22Rv1 (cell line): ENCODE results near the gene GLOD5.

Source experiments
- H3K27ac ChIP-seq: fragments of 450-650 bp; 2 replicates; pipeline ENCODE4 v1.5.1; 2017
- ZFX ChIP-seq: fragments of 450-650 bp; IDR thresholded peaks from 2 replicates; pipeline ENCODE4 v1.6.1; 2017; ENCODE audit warnings: antibody characterized with exemption, borderline replicate concordance
- TF ChIP-seq, protein P1 (sequence below): fragments of 450-650 bp; IDR thresholded peaks from 2 replicates; pipeline ENCODE4 v1.5.1; 2017; ENCODE audit warnings: mild to moderate bottlenecking

The GLOD5 gene

DNA sequence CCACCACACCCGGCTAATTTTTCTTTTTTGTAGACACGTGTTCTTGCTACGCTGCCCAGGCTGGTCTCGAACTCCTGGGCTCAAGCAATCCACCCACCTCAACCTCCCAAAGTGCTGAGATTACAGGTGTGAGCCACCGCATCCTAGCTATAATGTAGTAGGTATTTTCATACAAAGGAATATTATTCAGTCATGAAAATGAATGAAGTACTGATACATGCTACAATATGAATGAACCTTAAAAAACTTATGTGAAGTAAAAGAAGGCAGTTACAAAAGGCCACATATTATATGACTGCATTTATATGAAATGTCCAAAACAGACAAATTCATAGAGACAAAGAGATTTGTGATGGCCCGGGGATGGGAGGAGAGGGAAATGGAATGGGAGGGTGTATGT lies 20.2 kb downstream of the GLOD5 start:
- TF ChIP-seq, protein P1, sequence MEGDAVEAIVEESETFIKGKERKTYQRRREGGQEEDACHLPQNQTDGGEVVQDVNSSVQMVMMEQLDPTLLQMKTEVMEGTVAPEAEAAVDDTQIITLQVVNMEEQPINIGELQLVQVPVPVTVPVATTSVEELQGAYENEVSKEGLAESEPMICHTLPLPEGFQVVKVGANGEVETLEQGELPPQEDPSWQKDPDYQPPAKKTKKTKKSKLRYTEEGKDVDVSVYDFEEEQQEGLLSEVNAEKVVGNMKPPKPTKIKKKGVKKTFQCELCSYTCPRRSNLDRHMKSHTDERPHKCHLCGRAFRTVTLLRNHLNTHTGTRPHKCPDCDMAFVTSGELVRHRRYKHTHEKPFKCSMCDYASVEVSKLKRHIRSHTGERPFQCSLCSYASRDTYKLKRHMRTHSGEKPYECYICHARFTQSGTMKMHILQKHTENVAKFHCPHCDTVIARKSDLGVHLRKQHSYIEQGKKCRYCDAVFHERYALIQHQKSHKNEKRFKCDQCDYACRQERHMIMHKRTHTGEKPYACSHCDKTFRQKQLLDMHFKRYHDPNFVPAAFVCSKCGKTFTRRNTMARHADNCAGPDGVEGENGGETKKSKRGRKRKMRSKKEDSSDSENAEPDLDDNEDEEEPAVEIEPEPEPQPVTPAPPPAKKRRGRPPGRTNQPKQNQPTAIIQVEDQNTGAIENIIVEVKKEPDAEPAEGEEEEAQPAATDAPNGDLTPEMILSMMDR = no peak
- no peak for TF ChIP-seq ZFX
- no peak overlapping the region for H3K27ac ChIP-seq

DNA sequence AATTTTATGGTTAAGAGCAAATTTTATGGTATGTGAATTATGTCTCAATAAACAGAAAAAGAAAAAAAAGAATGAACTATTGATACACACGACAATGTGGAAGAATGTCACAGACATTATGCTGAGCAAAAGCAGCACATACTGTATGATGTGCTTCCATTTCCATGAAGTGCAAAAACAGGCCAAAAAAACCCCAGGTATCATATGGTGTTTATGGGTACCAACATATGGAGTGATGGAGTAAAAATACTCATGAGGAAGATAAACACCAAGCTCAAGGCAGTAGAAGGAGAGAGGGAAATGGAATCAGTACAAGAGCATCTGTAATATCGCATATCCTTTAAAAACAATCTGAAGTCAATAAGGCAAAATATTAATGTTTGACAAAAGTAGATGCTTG lies 20.7 kb downstream of the GLOD5 start:
- TF ChIP-seq, protein P1 = no peak
- TF ChIP-seq ZFX = no peak
- no peak overlapping the region for H3K27ac ChIP-seq

DNA sequence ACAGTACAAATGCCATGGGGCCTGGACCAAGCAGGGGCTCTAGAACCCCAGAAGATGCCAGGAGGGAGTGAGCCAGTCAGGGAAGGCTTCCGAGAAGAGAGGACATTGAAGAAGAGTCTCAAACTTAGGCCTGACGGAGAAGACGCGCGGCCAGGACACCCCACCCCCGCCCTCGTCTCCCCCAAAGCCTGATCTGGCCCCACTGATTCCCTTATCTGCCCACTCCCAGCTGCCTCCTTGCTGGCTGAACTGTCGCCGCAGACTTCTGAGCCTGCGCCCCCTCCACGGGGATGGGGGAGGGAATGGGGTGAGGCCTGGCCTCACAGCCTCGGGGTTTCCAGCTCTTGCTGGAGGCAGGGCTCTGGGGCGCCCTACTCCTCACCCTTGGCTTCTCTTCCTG lies 21.2 kb downstream of the GLOD5 start:
- no peak for TF ChIP-seq ZFX
- TF ChIP-seq, protein P1 = no peak
- H3K27ac ChIP-seq = no peak overlapping the region

DNA sequence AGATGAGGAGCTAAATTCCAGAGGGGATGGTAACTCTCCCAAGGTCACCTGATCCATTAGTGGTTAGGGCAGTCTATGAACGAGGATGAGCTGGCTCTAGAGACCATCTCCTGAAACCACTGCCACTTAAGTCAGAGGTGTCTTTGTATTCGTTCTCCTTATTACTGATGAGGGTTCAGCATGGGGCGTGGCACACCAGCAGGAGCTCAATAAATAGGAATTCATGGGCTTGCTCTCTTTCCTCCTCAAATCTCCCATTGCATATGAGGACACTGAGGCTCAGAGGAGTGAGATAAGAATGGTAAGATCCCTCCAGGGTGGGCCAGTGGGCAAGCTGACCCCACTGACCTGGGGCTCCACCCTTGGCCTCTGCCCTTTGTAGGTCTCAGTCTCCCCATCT lies 23.2 kb downstream of the GLOD5 start:
- TF ChIP-seq, protein P1 = no peak
- TF ChIP-seq ZFX = no peak
- no peak overlapping the region for H3K27ac ChIP-seq

DNA sequence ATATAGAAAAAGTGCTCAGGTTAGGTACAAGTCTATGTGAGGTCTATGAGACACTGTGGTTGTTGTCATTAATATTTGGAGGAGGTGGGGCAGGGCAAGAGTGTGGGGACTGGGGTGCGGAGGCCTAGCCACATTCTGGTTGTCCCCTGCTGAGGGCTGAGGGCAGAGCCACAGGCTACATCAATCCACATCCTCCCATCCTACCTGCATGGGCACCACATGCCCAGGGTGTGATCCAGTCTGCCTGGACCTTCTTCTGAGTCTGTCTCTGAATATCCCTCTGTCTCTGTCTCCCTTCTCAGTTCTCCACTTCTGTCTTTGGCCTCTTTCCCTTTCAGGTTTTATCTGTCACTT lies 23.6 kb downstream of the GLOD5 start:
- H3K27ac ChIP-seq = no peak overlapping the region
- TF ChIP-seq ZFX = no peak
- TF ChIP-seq, protein P1 = no peak

DNA sequence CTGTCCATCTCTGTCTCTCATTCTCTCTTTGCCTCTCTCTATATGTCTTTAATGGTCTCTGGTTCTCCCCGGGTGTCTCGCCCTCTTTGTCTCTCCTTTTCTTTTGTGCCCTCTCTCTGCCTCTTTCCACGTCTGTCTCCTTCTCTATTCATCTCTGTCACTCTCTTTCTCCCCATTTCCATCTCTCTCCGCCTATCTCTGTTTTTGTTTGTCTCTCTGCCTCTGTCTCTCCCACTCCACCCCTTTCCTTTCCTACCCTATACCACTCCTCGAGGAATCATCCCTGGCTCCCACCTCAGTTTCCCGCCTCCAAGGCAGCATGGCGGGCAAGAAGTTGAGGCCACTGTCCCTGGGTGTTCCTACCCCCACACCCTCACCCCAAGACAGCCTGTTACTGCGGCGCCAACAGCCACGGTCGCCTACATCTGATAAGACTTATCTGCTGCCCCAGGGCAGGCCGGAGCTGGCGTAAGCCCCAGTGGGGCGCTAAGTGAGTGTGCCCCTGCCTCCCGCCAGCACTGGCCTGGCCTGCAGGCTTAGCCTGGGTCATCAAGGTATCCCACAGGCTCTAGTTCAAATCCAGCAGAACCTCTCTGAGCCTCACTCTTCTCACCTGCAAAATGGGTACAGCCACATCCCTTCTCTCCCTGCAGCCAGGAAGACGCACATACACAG lies 24.1 kb downstream of the GLOD5 start:
- no peak overlapping the region for H3K27ac ChIP-seq

DNA sequence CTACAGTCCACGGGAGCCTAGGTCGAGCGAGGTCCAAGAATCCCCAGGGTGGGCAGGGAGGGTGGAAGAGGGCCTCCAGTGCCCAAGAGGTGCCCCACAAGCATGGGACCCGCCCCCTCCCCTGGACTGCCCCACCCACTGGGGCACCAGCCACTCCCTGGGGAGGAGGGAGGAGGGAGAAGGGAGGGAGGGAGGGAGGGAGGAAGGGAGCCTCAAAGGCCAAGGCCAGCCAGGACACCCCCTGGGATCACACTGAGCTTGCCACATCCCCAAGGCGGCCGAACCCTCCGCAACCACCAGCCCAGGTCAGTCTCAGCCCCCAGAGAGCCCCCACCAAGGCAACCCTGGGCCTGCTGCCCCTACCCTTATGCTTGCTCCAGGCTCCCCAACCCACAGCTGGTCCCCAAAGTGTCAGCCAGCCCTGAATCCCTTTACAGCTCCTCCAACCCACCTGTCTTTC lies 24.8 kb downstream of the GLOD5 start, which contains the start of gene GATA1:
TSS of gene GATA1 (plus strand) at position 250 of the 460 bp plus-strand sequence. CDS start 4,520 bp downstream, outside the sequence.
- H3K27ac ChIP-seq = no peak within 1 kb of the TSS
- TF ChIP-seq ZFX = no peak
- TF ChIP-seq, protein P1 = no peak

More for the DNA sequence above, 24.1 kb downstream of the GLOD5 start:
- TF ChIP-seq ZFX = no peak
- TF ChIP-seq, protein P1 = no peak
